GM12878 (cell line): Measurements from ENCODE around the gene RBM15. TPM values are rescaled to one million over a fixed set of nuclear protein-coding genes. Genes with fewer than 3 reads are reported as not detected.

ENCODE experiments used
- BCL11A ChIP-seq: IDR thresholded peaks from 2 replicates; pipeline ENCODE4 v1.6.1; 2011; ENCODE audit warnings: low read depth, low read length
- BHLHE40 ChIP-seq, 2 experiments: fragments of 450-650 bp in 1 of 2; IDR thresholded peaks; 2 replicates each; pipeline ENCODE4 v1.6.1; 2011 to 2017; ENCODE audit warnings: low read depth in 2 of 2, borderline replicate concordance in 1 of 2, improper control_type of control experiment in 1 of 2, low read length in 1 of 2, mild to moderate bottlenecking in 1 of 2
- CREM ChIP-seq: IDR thresholded peaks from 2 replicates; pipeline ENCODE4 v1.6.1; 2014; ENCODE audit warnings: antibody characterized with exemption, low read depth
- DPF2 ChIP-seq: fragments of 450-650 bp; IDR thresholded peaks from 2 replicates; pipeline ENCODE4 v1.6.1; 2017; ENCODE audit warnings: mild to moderate bottlenecking
- EP300 ChIP-seq, 2 experiments: fragments of 150-350 bp in 1 of 2; IDR thresholded peaks; 2 replicates each; pipeline ENCODE4 v1.6.1; 2011 to 2012; ENCODE audit warnings: low read depth in 2 of 2, low read length in 2 of 2, borderline replicate concordance in 1 of 2, improper control_type of control experiment in 1 of 2, inconsistent platforms in 1 of 2; ENCODE audit not compliant: control insufficient read depth in 1 of 2
- IKZF2 ChIP-seq, 2 experiments: fragments of 450-650 bp; IDR thresholded peaks; 2 replicates each; pipeline ENCODE4 v1.6.1; 2017; ENCODE audit warnings: mild to moderate bottlenecking in 2 of 2, moderate library complexity in 2 of 2
- MTA3 ChIP-seq: IDR thresholded peaks from 2 replicates; pipeline ENCODE4 v1.6.1; 2012; ENCODE audit warnings: low read length, inconsistent platforms, borderline replicate concordance
- NFXL1 ChIP-seq: fragments of 450-650 bp; IDR thresholded peaks from 2 replicates; pipeline ENCODE4 v1.6.1; 2017; ENCODE audit warnings: antibody characterized with exemption, mild to moderate bottlenecking, borderline replicate concordance
- PML ChIP-seq: IDR thresholded peaks from 2 replicates; pipeline ENCODE4 v1.6.1; 2012; ENCODE audit warnings: low read length, inconsistent platforms
- POLR2A ChIP-seq: IDR thresholded peaks from 2 replicates; pipeline ENCODE4 v1.6.1; 2011; ENCODE audit warnings: low read depth, mild to moderate bottlenecking, low read length
- SMARCA5 ChIP-seq: fragments of 450-650 bp; IDR thresholded peaks from 2 replicates; pipeline ENCODE4 v1.6.1; 2017; ENCODE audit warnings: mild to moderate bottlenecking
- polyA plus RNA-seq, 11 experiments: library from polyadenylated mRNA; depleted of rRNA in 4 of 11; unstranded in 6 of 11; stranded (reverse) in 5 of 11; fragments of >200 nt; fragmentation: Nextera tagmentation in 4 of 11; fragmentation: Illumina TruSeq in 1 of 11; extraction: Ambion mirVana in 4 of 11; extraction: Trizol in 1 of 11; gene quantifications; 1 replicate in 1 of 11; 2 replicates in 10 of 11; pipeline versions ENCODE4 v1.2.1 to v1.2.3, GENCODE V29; 2011 to 2016; ENCODE audit warnings: inconsistent platforms in 2 of 11, missing spikeins in 2 of 11, low read depth in 1 of 11
- total RNA-seq, 4 experiments: library from RNA; depleted of rRNA in 3 of 4; stranded (reverse); fragments of >200 nt in 3 of 4; fragmentation: Illumina TruSeq in 1 of 4; extraction: Trizol in 1 of 4; gene quantifications; 2 replicates each; pipeline versions ENCODE4 v1.2.1 to v1.2.3, GENCODE V29; 2013 to 2021
- TF ChIP-seq, protein P1 (sequence below): fragments of 450-650 bp; formaldehyde crosslinking; IDR thresholded peaks from 2 replicates; pipeline ENCODE4 v1.4.0; 2020; ENCODE audit warnings: mild to moderate bottlenecking, moderate library complexity
- TF ChIP-seq, protein P2 (sequence below): IDR thresholded peaks from 2 replicates; pipeline ENCODE4 v1.6.1; 2011; ENCODE audit warnings: low read depth, low read length, improper control_type of control experiment, borderline replicate concordance
- TF ChIP-seq, protein P3 (sequence below): IDR thresholded peaks from 2 replicates; pipeline ENCODE4 v1.6.1; 2011; ENCODE audit warnings: borderline replicate concordance, low read depth, mild to moderate bottlenecking, moderate library complexity, mixed read lengths, low read length; ENCODE audit not compliant: insufficient read depth; ENCODE audit errors: extremely low read length
- TF ChIP-seq, protein P4 (sequence below): fragments of 450-650 bp; IDR thresholded peaks from 2 replicates; pipeline ENCODE4 v1.6.1; 2016; ENCODE audit warnings: mild to moderate bottlenecking, moderate library complexity, borderline replicate concordance
- TF ChIP-seq, protein P5 (sequence below): fragments of 450-650 bp; IDR thresholded peaks from 2 replicates; pipeline ENCODE4 v1.6.1; 2018; ENCODE audit warnings: mild to moderate bottlenecking, low read depth, moderate library complexity; ENCODE audit not compliant: partially characterized antibody

The RBM15 gene
- total and polyA plus RNA-seq, 10 of the 15 experiments (the other 5 are each of a cell fraction or from before 2014, with no cell fraction given), result 3.1 to 63.2 (median 26.7) TPM

DNA sequence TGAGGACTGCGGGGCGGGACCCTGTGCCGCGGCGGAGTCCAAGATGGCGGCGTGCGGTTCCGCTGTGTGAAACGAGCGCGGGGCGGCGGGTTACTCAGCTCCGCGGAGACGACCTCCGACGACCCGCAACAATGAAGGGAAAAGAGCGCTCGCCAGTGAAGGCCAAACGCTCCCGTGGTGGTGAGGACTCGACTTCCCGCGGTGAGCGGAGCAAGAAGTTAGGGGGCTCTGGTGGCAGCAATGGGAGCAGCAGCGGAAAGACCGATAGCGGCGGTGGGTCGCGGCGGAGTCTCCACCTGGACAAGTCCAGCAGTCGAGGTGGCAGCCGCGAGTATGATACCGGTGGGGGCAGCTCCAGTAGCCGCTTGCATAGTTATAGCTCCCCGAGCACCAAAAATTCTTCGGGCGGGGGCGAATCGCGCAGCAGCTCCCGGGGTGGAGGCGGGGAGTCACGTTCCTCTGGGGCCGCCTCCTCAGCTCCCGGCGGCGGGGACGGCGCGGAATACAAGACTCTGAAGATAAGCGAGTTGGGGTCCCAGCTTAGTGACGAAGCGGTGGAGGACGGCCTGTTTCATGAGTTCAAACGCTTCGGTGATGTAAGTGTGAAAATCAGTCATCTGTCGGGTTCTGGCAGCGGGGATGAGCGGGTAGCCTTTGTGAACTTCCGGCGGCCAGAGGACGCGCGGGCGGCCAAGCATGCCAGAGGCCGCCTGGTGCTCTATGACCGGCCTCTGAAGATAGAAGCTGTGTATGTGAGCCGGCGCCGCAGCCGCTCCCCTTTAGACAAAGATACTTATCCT lies 430 bp downstream of the RBM15 start (continued):
- TF ChIP-seq NFXL1 (no peak), BCL11A (no peak), SMARCA5 (0 out of 2 replicates have a peak, but pooled peaks have one; percentile 38), POLR2A (peak; percentile 96), CREM (peak; percentile 56), MTA3 (no peak), PML (peak; percentile 86; the same call in 1 of the 2 replicates), EP300 (IDR thresholded peaks at IDR 0.05; ENCODE audit: borderline replicate concordance in 1 of 2, control insufficient read depth in 1 of 2, low read depth in 2 of 2, low read length in 2 of 2) (peak in 1 of 2 experiments; percentile 11; a peak in 1 of 4 replicates), DPF2 (no peak; the same call in 1 of the 2 replicates), BHLHE40 (IDR thresholded peaks at IDR 0.05; ENCODE audit: borderline replicate concordance in 1 of 2, low read depth in 2 of 2, low read length in 1 of 2) (peak; percentile 78 to 89), IKZF2 (IDR thresholded peaks at IDR 0.05) (peak in 1 of 2 experiments; percentile 12; a peak in 1 of 4 replicates)
- TF ChIP-seq, protein P1, sequence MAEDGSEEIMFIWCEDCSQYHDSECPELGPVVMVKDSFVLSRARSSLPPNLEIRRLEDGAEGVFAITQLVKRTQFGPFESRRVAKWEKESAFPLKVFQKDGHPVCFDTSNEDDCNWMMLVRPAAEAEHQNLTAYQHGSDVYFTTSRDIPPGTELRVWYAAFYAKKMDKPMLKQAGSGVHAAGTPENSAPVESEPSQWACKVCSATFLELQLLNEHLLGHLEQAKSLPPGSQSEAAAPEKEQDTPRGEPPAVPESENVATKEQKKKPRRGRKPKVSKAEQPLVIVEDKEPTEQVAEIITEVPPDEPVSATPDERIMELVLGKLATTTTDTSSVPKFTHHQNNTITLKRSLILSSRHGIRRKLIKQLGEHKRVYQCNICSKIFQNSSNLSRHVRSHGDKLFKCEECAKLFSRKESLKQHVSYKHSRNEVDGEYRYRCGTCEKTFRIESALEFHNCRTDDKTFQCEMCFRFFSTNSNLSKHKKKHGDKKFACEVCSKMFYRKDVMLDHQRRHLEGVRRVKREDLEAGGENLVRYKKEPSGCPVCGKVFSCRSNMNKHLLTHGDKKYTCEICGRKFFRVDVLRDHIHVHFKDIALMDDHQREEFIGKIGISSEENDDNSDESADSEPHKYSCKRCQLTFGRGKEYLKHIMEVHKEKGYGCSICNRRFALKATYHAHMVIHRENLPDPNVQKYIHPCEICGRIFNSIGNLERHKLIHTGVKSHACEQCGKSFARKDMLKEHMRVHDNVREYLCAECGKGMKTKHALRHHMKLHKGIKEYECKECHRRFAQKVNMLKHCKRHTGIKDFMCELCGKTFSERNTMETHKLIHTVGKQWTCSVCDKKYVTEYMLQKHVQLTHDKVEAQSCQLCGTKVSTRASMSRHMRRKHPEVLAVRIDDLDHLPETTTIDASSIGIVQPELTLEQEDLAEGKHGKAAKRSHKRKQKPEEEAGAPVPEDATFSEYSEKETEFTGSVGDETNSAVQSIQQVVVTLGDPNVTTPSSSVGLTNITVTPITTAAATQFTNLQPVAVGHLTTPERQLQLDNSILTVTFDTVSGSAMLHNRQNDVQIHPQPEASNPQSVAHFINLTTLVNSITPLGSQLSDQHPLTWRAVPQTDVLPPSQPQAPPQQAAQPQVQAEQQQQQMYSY (CRISPR knock-in tag), result no peak
- TF ChIP-seq, protein P2, sequence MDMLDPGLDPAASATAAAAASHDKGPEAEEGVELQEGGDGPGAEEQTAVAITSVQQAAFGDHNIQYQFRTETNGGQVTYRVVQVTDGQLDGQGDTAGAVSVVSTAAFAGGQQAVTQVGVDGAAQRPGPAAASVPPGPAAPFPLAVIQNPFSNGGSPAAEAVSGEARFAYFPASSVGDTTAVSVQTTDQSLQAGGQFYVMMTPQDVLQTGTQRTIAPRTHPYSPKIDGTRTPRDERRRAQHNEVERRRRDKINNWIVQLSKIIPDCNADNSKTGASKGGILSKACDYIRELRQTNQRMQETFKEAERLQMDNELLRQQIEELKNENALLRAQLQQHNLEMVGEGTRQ, result no peak
- TF ChIP-seq, protein P3, sequence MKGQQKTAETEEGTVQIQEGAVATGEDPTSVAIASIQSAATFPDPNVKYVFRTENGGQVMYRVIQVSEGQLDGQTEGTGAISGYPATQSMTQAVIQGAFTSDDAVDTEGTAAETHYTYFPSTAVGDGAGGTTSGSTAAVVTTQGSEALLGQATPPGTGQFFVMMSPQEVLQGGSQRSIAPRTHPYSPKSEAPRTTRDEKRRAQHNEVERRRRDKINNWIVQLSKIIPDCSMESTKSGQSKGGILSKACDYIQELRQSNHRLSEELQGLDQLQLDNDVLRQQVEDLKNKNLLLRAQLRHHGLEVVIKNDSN, result no peak
- TF ChIP-seq, protein P4, sequence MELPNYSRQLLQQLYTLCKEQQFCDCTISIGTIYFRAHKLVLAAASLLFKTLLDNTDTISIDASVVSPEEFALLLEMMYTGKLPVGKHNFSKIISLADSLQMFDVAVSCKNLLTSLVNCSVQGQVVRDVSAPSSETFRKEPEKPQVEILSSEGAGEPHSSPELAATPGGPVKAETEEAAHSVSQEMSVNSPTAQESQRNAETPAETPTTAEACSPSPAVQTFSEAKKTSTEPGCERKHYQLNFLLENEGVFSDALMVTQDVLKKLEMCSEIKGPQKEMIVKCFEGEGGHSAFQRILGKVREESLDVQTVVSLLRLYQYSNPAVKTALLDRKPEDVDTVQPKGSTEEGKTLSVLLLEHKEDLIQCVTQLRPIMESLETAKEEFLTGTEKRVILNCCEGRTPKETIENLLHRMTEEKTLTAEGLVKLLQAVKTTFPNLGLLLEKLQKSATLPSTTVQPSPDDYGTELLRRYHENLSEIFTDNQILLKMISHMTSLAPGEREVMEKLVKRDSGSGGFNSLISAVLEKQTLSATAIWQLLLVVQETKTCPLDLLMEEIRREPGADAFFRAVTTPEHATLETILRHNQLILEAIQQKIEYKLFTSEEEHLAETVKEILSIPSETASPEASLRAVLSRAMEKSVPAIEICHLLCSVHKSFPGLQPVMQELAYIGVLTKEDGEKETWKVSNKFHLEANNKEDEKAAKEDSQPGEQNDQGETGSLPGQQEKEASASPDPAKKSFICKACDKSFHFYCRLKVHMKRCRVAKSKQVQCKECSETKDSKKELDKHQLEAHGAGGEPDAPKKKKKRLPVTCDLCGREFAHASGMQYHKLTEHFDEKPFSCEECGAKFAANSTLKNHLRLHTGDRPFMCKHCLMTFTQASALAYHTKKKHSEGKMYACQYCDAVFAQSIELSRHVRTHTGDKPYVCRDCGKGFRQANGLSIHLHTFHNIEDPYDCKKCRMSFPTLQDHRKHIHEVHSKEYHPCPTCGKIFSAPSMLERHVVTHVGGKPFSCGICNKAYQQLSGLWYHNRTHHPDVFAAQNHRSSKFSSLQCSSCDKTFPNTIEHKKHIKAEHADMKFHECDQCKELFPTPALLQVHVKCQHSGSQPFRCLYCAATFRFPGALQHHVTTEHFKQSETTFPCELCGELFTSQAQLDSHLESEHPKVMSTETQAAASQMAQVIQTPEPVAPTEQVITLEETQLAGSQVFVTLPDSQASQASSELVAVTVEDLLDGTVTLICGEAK, result no peak
- TF ChIP-seq, protein P5, sequence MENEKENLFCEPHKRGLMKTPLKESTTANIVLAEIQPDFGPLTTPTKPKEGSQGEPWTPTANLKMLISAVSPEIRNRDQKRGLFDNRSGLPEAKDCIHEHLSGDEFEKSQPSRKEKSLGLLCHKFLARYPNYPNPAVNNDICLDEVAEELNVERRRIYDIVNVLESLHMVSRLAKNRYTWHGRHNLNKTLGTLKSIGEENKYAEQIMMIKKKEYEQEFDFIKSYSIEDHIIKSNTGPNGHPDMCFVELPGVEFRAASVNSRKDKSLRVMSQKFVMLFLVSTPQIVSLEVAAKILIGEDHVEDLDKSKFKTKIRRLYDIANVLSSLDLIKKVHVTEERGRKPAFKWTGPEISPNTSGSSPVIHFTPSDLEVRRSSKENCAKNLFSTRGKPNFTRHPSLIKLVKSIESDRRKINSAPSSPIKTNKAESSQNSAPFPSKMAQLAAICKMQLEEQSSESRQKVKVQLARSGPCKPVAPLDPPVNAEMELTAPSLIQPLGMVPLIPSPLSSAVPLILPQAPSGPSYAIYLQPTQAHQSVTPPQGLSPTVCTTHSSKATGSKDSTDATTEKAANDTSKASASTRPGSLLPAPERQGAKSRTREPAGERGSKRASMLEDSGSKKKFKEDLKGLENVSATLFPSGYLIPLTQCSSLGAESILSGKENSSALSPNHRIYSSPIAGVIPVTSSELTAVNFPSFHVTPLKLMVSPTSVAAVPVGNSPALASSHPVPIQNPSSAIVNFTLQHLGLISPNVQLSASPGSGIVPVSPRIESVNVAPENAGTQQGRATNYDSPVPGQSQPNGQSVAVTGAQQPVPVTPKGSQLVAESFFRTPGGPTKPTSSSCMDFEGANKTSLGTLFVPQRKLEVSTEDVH, result no peak
